22Rv1 (cell line): ENCODE data around the gene FBXO41.

ENCODE experiments used
- CTCF ChIP-seq: fragments of 450-650 bp; IDR thresholded peaks from 2 replicates; pipeline ENCODE4 v1.5.1; 2017; ENCODE audit warnings: mild to moderate bottlenecking
- ZFX ChIP-seq: fragments of 450-650 bp; IDR thresholded peaks from 2 replicates; pipeline ENCODE4 v1.6.1; 2017; ENCODE audit warnings: antibody characterized with exemption, borderline replicate concordance

DNA sequence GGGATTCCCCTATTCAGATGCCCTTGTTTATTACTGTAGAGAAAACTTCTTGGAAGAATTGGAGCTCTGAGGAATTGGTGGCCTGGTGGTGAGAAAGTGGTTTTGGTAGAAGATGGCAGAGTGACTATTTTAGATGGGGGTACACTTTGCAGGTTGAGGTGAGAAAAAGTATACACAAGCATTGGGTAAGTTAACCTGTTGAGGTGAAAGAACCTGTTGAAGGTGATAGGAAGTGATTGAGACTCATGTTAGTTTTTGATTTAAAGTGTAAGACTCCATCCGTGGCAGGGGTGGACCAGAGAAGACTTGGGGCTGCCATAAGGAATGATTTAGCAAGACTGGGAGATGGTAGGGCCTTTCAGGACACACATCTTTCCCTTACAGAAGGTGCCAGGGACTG, 47.1 kb downstream of the FBXO41 start:
- TF ChIP-seq CTCF (no peak), ZFX (no peak)
